Prostate gland (tissue), 2 donors: ENCODE measurements around the gene MYBPHL. TPM values are rescaled to one million over a fixed set of nuclear protein-coding genes. Genes with fewer than 3 reads are reported as not detected.

ENCODE experiments used
- DNase-seq: peaks from one replicate; pipeline ENCODE4 v3.0.0-alpha.2; 2019; ENCODE audit warnings: low spot score
- H3K27ac ChIP-seq, 2 donors: fragments of 200-600 bp; sonication (generic); 2 replicates each; pipeline ENCODE4 v1.5.1; 2017 to 2019
- H3K27me3 ChIP-seq: fragments of 200-600 bp; sonication (generic); replicated peaks from 2 replicates; pipeline ENCODE4 v1.5.1; 2019; ENCODE audit not compliant: insufficient read depth
- H3K36me3 ChIP-seq, 2 donors: fragments of 200-600 bp; sonication (generic); 1 replicate in 1 of 2; 2 replicates in 1 of 2; pipeline versions ENCODE4 v1.5.1 to v1.8.1; 2017 to 2019
- H3K4me1 ChIP-seq: fragments of 200-600 bp; sonication (generic); replicated peaks from 2 replicates; pipeline ENCODE4 v1.5.1; 2019
- H3K4me3 ChIP-seq, 2 donors: fragments of 200-600 bp; sonication (generic); 2 replicates each; pipeline ENCODE4 v1.5.1; 2017 to 2019
- H3K9me3 ChIP-seq: fragments of 200-600 bp; sonication (generic); 2 replicates; pipeline ENCODE4 v1.5.1; 2017
- CTCF ChIP-seq, 4 experiments: fragments of 200-600 bp in 2 of 4; fragments of 450-650 bp in 2 of 4; sonication (generic) in 2 of 4; IDR thresholded peaks; 1 replicate in 3 of 4; 2 replicates in 1 of 4; pipeline ENCODE4 v1.5.1; 2016 to 2019; ENCODE audit warnings: antibody characterized with exemption in 4 of 4, mild to moderate bottlenecking in 2 of 4, moderate library complexity in 2 of 4
- POLR2A ChIP-seq: fragments of 450-650 bp; IDR thresholded peaks from one replicate; pipeline ENCODE4 v1.6.1; 2016; ENCODE audit warnings: antibody characterized with exemption, mild to moderate bottlenecking
- POLR2AphosphoS5 ChIP-seq: sonication (generic); formaldehyde crosslinking; IDR thresholded peaks from one replicate; pipeline ENCODE4 v1.6.1; 2017; ENCODE audit warnings: antibody characterized with exemption
- WGBS: methylation state at CpG from one replicate; pipeline ENCODE4 v1.1.5; 2018; 5-methylcytosine and 5-hydroxymethylcytosine counted together
- intact Hi-C: fragments of 100-400 bp; cut with DNase I; formaldehyde crosslinking; loops from one replicate; pipeline ENCODE4 v1.14.2; 2022
- total RNA-seq, 2 donors: library from RNA; depleted of rRNA; stranded (reverse); fragments of >200 nt; gene quantifications; one replicate each; pipeline ENCODE4 v1.1.0, GENCODE V29; 2016

Gene MYBPHL
- total RNA-seq, 2 donors from 2014 or later, result not detected

GRCh38 chr1:109255097-109255651 is 51.6 kb downstream of the MYBPHL start:
- H3K27ac ChIP-seq, result peak overlapping the region in 1 of 2 donors; percentile 78
- no peak overlapping the region for H3K4me3 ChIP-seq
- intact Hi-C loops, result no loop called here
- H3K9me3 ChIP-seq, result no peaks in the 10 kb centered on the region
- H3K36me3 ChIP-seq, result no peaks in the 10 kb centered on the region
- no peak for DNase-seq
- no peaks in the 10 kb centered on the region for H3K27me3 ChIP-seq
- TF ChIP-seq POLR2AphosphoS5 (no peak), POLR2A (no peak), CTCF (IDR thresholded peaks at IDR 0.05) (peak in 1 of 4 experiments; percentile 10)
- H3K4me1 ChIP-seq, result no peaks in the 10 kb centered on the region
- WGBS, result 36% methylated on average over 15 of the region's 15 CpGs

GRCh38 chr1:109254621-109255096 is 52.2 kb downstream of the MYBPHL start:
- TF ChIP-seq CTCF (IDR thresholded peaks at IDR 0.05), result no peak
- no peak for TF ChIP-seq POLR2A
- TF ChIP-seq POLR2AphosphoS5, result no peak
- WGBS, result 52% methylated on average over 7 of the region's 7 CpGs
- intact Hi-C loops, result no loop called here
- Histone ChIP-seq H3K4me3 (no peak overlapping the region), H3K27ac (peak overlapping the region in 1 of 2 donors; percentile 78), H3K9me3 (no peaks in the 10 kb centered on the region), H3K27me3 (no peaks in the 10 kb centered on the region), H3K36me3 (no peaks in the 10 kb centered on the region), H3K4me1 (no peaks in the 10 kb centered on the region)
- DNase-seq, result no peak

GRCh38 chr1:109253803-109254620 is 52.8 kb downstream of the MYBPHL start:
- no peaks in the 10 kb centered on the region for H3K4me1 ChIP-seq
- H3K27me3 ChIP-seq, result no peaks in the 10 kb centered on the region
- TF ChIP-seq CTCF (IDR thresholded peaks at IDR 0.05) (no peak), POLR2A (no peak), POLR2AphosphoS5 (no peak)
- H3K36me3 ChIP-seq, result no peaks in the 10 kb centered on the region
- WGBS, result 17% methylated on average over 9 of the region's 9 CpGs
- no peak for DNase-seq
- H3K4me3 ChIP-seq, result no peak overlapping the region
- intact Hi-C loops, result no loop called here
- no peaks in the 10 kb centered on the region for H3K9me3 ChIP-seq
- H3K27ac ChIP-seq, result peak overlapping the region; percentile 60 to 78

- intact Hi-C loops, result no loop called here
- H3K27me3 ChIP-seq, result no peaks in the 10 kb centered on the region
- peak; percentile 78 for DNase-seq
- H3K4me3 ChIP-seq, result no peak overlapping the region
- no peaks in the 10 kb centered on the region for H3K36me3 ChIP-seq
- TF ChIP-seq CTCF (IDR thresholded peaks at IDR 0.05), result peak in 1 of 4 experiments; percentile 38
- peak; percentile 64 for TF ChIP-seq POLR2AphosphoS5
- peak; percentile 53 for TF ChIP-seq POLR2A
- WGBS, result 67% methylated on average over 33 of the region's 33 CpGs
- H3K9me3 ChIP-seq, result no peaks in the 10 kb centered on the region
- peak overlapping the region; percentile 60 to 78 for H3K27ac ChIP-seq
- H3K4me1 ChIP-seq, result no peaks in the 10 kb centered on the region
These were observed 53.7 kb downstream of the MYBPHL start for GRCh38 chr1:109252893-109253802.
